SK-N-SH treated with all-trans-retinoic acid at 6 μM for 48 hours (cell line): ENCODE data around the gene PGGHG.

ENCODE experiments used
- CSDC2 ChIP-seq: fragments of 250-450 bp; sonication (Bioruptor Pico); IDR thresholded peaks from 2 replicates; pipeline ENCODE4 v1.5.0; 2020; ENCODE audit warnings: mild to moderate bottlenecking, moderate library complexity
- ISL1 ChIP-seq: fragments of 250-450 bp; sonication (Bioruptor Pico); IDR thresholded peaks from 2 replicates; pipeline ENCODE4 v2.1.2; 2022; ENCODE audit warnings: mild to moderate bottlenecking, moderate library complexity
- OSR1 ChIP-seq: fragments of 250-450 bp; sonication (Bioruptor Pico); IDR thresholded peaks from 2 replicates; pipeline ENCODE4 v1.8.0; 2022; ENCODE audit warnings: moderate library complexity, mild to moderate bottlenecking, inconsistent platforms
- PPARA ChIP-seq: fragments of 250-450 bp; sonication (Bioruptor Pico); IDR thresholded peaks from 2 replicates; pipeline ENCODE4 v1.5.0; 2020; ENCODE audit warnings: mild to moderate bottlenecking, borderline replicate concordance
- RARB ChIP-seq: fragments of 250-450 bp; sonication (Bioruptor Pico); IDR thresholded peaks from 2 replicates; pipeline ENCODE4 v1.8.0; 2021; ENCODE audit warnings: mild to moderate bottlenecking, moderate library complexity
- SNAI2 ChIP-seq: fragments of 250-450 bp; sonication (Bioruptor Pico); IDR thresholded peaks from 2 replicates; pipeline ENCODE4 v1.5.0; 2020; ENCODE audit warnings: mild to moderate bottlenecking, moderate library complexity
- TOX ChIP-seq: fragments of 250-450 bp; sonication (Bioruptor Pico); IDR thresholded peaks from 2 replicates; pipeline ENCODE4 v1.8.0; 2021; ENCODE audit warnings: mild to moderate bottlenecking, moderate library complexity, borderline replicate concordance
- ZFP30 ChIP-seq: fragments of 450-650 bp; formaldehyde crosslinking; IDR thresholded peaks from 2 replicates; pipeline ENCODE4 v1.5.0; 2022; ENCODE audit warnings: mild to moderate bottlenecking, moderate library complexity
- ZNF70 ChIP-seq: fragments of 450-650 bp; formaldehyde crosslinking; IDR thresholded peaks from 2 replicates; pipeline ENCODE4 v1.5.0; 2020; ENCODE audit warnings: mild to moderate bottlenecking, moderate library complexity
- TF ChIP-seq, protein P1 (sequence below): fragments of 250-450 bp; sonication (Bioruptor Pico); IDR thresholded peaks from 2 replicates; pipeline ENCODE4 v1.8.0; 2020; ENCODE audit warnings: mild to moderate bottlenecking, moderate library complexity, borderline replicate concordance
- TF ChIP-seq, protein P2 (sequence below): fragments of 250-450 bp; sonication (Bioruptor Pico); IDR thresholded peaks from 2 replicates; pipeline ENCODE4 v1.5.1; 2020; ENCODE audit warnings: low read depth, mild to moderate bottlenecking, moderate library complexity

DNA sequence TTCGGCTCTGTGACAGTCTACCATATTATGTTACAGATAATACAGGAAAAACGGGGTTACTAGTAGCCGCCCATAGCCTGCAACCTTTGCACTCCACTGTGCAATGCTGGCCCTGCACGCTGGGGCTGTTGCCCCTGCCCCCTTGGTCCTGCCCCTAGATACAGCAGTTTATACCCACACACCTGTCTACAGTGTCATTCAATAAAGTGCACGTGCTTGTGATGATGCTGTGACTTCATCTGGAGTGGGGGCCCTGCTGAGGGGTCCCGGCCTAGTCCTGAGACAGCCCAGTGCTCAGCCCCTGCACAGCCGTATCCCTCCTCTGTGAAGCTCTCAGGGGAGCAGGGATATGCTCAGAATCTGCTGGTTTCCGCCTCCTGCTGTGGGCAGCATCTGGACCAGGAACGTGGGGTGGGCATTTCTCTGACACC is 26.1 kb downstream of the PGGHG start:
- TF ChIP-seq, protein P1, sequence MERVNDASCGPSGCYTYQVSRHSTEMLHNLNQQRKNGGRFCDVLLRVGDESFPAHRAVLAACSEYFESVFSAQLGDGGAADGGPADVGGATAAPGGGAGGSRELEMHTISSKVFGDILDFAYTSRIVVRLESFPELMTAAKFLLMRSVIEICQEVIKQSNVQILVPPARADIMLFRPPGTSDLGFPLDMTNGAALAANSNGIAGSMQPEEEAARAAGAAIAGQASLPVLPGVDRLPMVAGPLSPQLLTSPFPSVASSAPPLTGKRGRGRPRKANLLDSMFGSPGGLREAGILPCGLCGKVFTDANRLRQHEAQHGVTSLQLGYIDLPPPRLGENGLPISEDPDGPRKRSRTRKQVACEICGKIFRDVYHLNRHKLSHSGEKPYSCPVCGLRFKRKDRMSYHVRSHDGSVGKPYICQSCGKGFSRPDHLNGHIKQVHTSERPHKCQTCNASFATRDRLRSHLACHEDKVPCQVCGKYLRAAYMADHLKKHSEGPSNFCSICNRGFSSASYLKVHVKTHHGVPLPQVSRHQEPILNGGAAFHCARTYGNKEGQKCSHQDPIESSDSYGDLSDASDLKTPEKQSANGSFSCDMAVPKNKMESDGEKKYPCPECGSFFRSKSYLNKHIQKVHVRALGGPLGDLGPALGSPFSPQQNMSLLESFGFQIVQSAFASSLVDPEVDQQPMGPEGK (CRISPR knock-in tag), result no peak
- TF ChIP-seq, protein P2, sequence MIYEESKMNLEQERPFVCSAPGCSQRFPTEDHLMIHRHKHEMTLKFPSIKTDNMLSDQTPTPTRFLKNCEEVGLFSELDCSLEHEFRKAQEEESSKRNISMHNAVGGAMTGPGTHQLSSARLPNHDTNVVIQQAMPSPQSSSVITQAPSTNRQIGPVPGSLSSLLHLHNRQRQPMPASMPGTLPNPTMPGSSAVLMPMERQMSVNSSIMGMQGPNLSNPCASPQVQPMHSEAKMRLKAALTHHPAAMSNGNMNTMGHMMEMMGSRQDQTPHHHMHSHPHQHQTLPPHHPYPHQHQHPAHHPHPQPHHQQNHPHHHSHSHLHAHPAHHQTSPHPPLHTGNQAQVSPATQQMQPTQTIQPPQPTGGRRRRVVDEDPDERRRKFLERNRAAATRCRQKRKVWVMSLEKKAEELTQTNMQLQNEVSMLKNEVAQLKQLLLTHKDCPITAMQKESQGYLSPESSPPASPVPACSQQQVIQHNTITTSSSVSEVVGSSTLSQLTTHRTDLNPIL (CRISPR knock-in tag), result no peak
- TF ChIP-seq ZNF70 (no peak), RARB (CRISPR knock-in tag) (no peak), SNAI2 (CRISPR knock-in tag) (no peak), ZFP30 (CRISPR knock-in tag) (no peak), CSDC2 (no peak), ISL1 (CRISPR knock-in tag) (no peak), OSR1 (CRISPR knock-in tag) (no peak), PPARA (CRISPR knock-in tag) (no peak), TOX (CRISPR knock-in tag) (no peak)
